ENCODE results near the gene FCHSD2. TPM values are rescaled to one million over a fixed set of nuclear protein-coding genes. Genes with fewer than 3 reads are reported as not detected.
"Not testable (repeated sequence)": the region's sequence is repeated elsewhere in the genome, so short reads cannot be mapped to it uniquely, and the experiment has no call there.

FCHSD2 gene
- polyA plus RNA-seq, 3 donors, result 34.3 to 38.3 (median 34.6) TPM

- no peak for DNase-seq
Measured at GRCh38 chr11:73012121-73012863, 129.8 kb downstream of the FCHSD2 start.

GRCh38 chr11:73011126-73011817, 130.8 kb downstream of the FCHSD2 start:
- DNase-seq, result no peak

GRCh38 chr11:73009972-73010371, 132.1 kb downstream of the FCHSD2 start:
- DNase-seq, result no peak

- DNase-seq, result no peak
Measured at GRCh38 chr11:73004088-73004487, 138.0 kb downstream of the FCHSD2 start.

GRCh38 chr11:73003088-73003487, 139.0 kb downstream of the FCHSD2 start:
- DNase-seq, result no peak

DNA sequence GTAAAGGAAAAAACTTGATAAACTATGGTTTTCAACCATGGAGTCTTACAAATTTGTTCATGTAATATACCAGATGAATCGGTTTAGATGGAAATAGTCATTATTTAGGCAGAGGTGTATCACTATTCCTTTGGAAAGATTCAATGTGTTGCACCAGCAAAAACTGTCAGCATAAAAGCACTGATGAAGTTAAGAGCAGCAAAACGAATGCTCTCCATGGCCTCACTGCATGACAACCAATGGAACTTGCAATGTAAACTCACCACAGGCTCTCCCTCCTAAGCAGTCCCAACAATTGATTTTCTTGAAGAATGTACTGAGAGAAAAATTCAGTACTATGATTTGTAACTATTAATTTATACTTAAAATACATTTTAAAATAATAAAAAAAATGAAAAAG, 139.9 kb downstream of the FCHSD2 start:
- DNase-seq, result no peak

- no peak for DNase-seq
Measured at GRCh38 chr11:73001615-73002014, 140.5 kb downstream of the FCHSD2 start.

DNA sequence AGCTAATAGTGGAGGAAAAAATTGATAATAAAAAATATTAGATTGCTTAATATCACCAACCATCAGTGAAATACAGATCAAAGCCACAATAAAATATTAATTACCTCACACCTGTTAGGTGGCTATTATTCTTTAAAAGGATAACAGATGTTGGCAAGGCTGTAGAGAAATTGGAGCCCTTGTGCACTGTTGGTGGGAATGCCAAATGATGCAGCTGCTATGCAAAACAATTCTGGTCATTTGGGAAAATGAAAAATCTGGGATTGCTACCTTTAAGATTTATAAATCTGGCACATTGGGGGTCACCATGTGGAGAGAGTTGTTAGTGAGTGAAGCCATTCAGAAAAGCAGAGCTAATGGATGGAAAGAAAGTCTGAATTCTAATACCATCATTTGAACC, 143.4 kb downstream of the FCHSD2 start:
- DNase-seq, result no peak

- DNase-seq, result no peak
Measured at GRCh38 chr11:72996959-72997358, 145.2 kb downstream of the FCHSD2 start.

DNA sequence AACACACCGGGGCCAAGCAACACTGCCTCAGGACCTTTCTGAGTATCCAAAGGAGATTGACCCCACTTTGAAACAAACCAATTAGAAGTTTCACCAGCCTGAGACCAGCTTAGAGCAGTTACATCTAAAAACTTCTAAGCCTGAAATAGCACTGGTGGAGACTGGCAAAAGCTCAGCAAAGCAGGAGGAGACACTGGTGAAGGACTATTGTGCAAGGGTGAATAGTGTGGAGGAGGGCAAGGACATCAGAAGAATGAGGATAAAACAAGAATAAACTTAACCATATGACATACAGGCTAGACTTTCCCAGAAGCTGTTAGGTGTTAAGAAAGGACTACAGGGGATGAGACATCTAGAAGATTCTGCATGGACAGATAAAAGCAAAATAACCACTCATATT, 152.4 kb downstream of the FCHSD2 start:
- no peak for DNase-seq

GRCh38 chr11:72988821-72989220, 153.3 kb downstream of the FCHSD2 start:
- no peak for DNase-seq

DNA sequence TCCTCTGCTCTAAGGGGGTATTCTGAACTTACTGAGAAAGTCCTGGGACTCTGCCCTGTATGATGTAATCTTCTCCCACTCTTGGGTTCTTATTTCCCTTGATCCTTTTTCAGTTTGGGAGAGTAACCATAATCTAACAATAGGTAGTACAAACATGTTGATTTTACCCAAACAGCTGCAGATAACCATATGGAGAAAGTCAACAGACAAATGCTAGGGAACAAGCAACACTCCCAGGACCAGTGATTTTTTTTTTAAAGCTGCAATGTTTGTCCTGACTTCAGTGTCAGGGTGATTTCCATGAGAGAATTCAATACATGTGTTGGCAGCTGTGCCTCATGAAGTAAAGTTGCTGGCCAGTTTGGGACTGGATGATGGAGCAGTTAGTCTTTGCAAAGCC, 156.5 kb downstream of the FCHSD2 start:
- no peak for DNase-seq

GRCh38 chr11:72984453-72985077, 157.6 kb downstream of the FCHSD2 start:
- no peak for DNase-seq

- DNase-seq, result no peak
Measured at GRCh38 chr11:72983560-72983959, 158.6 kb downstream of the FCHSD2 start.

DNA sequence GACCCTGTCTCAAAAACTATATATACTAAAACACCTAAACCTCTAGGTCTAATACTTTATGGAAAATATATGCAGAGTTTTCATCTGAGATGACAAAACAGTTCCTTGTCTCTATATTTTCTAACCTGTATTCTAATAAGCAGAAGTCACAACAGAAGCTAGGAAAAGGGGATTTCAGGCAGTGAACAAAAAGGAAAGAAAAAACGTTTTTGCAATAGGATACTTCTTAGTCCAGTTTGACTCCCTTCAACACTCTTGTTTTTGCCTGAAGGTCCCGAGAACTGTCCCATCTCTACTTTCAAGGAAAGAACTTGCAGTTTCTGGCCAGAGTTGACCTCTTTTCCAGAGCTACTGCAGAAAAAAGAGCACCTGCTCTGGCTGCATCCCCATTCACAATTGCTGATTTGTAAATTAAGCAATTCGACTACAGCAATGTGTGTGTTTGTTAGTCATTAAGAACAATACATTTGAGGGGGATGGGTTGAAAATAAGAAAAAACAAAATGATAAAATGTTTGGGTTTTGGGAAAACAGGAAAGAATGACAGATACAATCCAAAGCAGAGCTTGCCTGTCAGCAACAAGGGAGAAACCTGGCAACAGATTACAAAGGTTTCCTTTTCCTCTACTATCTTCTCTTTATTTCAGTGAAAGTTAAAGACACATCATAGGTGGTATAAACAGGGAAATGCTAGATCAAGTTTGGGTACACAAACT, 160.0 kb downstream of the FCHSD2 start:
- no peak for DNase-seq

GRCh38 chr11:72981080-72981479, 161.0 kb downstream of the FCHSD2 start:
- DNase-seq, result no peak

GRCh38 chr11:72977782-72978181, 164.3 kb downstream of the FCHSD2 start:
- DNase-seq, result not testable (repeated sequence)

DNA sequence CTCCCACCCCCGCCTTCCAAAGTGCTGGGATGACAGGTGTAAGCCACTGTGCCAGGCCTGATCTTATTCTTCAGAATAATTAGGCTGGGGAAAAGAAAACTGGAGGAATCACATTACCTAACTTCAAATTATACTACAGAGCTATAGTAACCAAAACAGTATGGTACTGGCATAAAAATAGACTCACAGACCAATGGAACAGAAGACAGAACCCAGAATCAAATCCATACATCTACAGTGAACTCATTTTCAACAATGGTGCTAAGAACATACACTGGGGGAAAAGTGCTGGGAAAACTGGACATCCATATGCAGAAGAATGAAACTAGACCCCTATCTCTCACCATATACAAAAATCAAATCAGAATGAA, 165.6 kb downstream of the FCHSD2 start:
- not testable (repeated sequence) for DNase-seq

DNA sequence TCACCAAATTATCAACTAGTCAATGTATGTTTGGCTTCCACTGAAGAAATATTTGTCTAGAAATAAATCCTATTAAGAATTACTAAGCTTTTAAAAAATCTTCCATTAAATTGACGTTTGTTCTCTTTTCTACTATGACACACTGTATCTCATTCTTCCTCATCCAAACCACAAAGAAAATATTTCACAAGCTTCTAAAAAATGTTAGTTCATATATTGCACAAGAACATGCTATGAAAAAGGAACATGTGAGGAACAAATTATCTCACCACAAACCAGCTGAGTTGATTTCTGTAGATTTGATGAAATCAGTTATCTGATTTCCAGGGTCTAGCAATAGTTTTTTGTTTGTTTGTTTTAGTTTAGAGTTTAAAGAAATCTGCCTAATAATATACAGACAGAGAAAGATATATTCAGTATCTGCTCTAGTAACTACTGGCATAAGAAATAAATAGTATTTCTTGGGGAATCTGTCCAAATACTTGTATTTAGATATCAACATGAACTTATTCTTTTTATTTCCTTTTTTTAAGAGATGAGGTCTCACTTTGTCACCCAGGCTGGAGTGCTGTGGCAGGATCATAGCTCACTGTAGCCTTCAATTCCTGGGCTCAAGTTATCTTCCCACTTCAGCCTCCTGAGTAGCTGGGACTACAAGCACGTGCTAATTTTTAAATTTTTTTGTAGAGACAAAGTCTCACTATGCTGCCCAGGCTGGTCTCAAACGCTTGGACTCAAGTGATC, 166.2 kb downstream of the FCHSD2 start:
- no peak for DNase-seq

GRCh38 chr11:72974487-72975205, 167.5 kb downstream of the FCHSD2 start:
- DNase-seq, result no peak

DNA sequence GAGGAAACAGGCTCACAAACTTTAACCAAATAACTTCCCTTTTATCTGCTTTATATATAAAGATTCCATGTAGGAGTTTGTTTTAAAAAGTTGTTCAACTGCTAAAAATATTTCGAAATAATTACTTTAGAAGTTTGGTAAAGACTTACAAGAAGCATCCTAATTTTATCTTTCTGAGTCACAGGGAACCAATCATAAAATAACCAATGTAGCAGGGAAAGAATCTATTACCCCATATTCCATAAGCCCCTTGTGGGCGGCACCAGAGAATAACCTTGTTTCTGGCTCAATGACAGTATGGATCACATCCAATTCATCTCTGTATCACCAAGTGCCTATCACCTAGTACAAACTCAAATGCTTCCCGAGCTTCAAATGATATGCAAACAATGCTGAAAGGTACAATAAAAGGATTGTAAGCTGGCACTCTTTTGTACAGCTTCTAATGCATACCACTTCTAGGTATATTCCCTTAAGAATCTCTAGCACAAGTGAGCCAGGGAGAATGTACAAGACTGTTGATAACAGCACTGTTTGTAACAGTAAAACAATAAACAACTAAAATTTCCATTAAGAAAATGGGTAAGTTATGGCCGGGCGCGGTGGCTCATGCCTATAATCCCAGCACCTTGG, 169.5 kb downstream of the FCHSD2 start:
- no peak for DNase-seq
